Activated naive CD4-positive, alpha-beta T cell treated with anti-CD3 and anti-CD28 coated beads for 36 hours (primary cell): ENCODE data around the gene MYO5A. TPM values are rescaled to one million over a fixed set of nuclear protein-coding genes. Genes with fewer than 3 reads are reported as not detected.
"Not testable (repeated sequence)": the region's sequence is repeated elsewhere in the genome, so short reads cannot be mapped to it uniquely, and the experiment has no call there.

Source experiments
- CTCF ChIA-PET: fragments of 350-600 bp; sonication (Branson Sonifier 250); formaldehyde crosslinking; loops from one replicate; lab custom pipeline; 2021; ENCODE audit warnings: antibody characterized with exemption; lab: Charles Lee
- DNase-seq: peaks from one replicate; pipeline ENCODE4 v3.0.0-alpha.2; 2020
- H3K27ac Mint-ChIP-seq: one replicate; pipeline ENCODE4 v1.8.0; 2021; ENCODE audit warnings: mild to moderate bottlenecking, mixed read lengths
- H3K27me3 Mint-ChIP-seq: one replicate; pipeline ENCODE4 v1.8.0; 2021; ENCODE audit warnings: low read depth, mixed read lengths
- H3K36me3 Mint-ChIP-seq: one replicate; pipeline ENCODE4 v1.8.0; 2021; ENCODE audit warnings: low read depth, mixed read lengths
- H3K4me1 Mint-ChIP-seq: one replicate; pipeline ENCODE4 v1.8.0; 2021; ENCODE audit warnings: low read depth, mixed read lengths
- H3K4me3 Mint-ChIP-seq: one replicate; pipeline ENCODE4 v1.8.0; 2021; ENCODE audit warnings: mild to moderate bottlenecking, moderate library complexity, mixed read lengths
- H3K9me3 Mint-ChIP-seq: one replicate; pipeline ENCODE4 v1.8.0; 2021; ENCODE audit warnings: mixed read lengths
- intact Hi-C: fragments of 100-400 bp; cut with micrococcal nuclease; formaldehyde crosslinking; loops from one replicate; pipeline ENCODE4 v1.15.1; 2023
- total RNA-seq, 2 experiments: library from RNA; stranded (reverse); gene quantifications; one replicate each; pipeline ENCODE4 v1.2.3, GENCODE V29; 2021

Gene MYO5A
- total RNA-seq, 2 experiments from 2014 or later, result 13.2 to 13.7 TPM

DNA sequence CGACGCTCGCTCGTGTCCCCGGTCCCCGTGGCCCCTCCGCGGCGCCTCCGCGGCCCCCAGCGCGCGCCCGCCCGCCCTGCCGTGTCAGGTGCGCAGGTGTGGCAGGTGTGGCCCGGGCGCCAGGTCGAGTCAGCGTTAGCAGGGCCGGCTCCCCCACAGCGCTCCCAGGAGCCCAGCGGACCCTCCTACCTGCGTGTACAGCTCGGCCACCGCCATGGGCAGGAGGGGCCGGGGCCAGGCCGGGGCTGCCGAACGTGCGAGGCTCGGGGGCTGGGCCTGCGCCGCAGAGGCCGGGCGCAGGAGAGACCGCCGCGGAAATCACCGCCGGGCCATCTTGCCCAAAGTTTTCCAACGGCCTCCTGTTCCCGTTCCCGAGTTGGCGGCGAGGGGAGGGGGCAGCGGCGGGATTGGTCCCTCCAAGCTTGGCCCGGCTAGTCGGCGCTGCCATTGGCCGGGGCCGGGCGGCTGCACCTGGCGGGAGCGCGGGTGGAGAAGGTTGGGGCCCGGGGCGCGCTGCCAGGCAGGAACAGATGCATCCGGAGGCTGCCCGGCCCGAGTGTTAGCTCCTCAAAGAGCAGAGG, 233.2 kb downstream of the MYO5A start, which contains the start of gene MYO5C:
MYO5C (minus strand) TSS at position 384 of the 581 bp plus-strand sequence; CDS start at position 216, 168 bp downstream.
- Mint-ChIP-seq H3K9me3 (no peaks in the 10 kb centered on the region), H3K27me3 (peaks cover 26% of the 10 kb centered on the region), H3K27ac (no peak within 1 kb of the TSS), H3K4me1 (no peaks in the 10 kb centered on the region), H3K36me3 (no peaks in the 10 kb centered on the region), H3K4me3 (peak within 1 kb of the TSS; percentile 27)
- CTCF ChIA-PET, result interaction anchor here (2.0 kb wide), 1 partner anchor 38 kb away, joined by 6 read pairs; no protein-coding TSS in a partner anchor
- intact Hi-C loops, result loop anchor here (2.0 kb wide), 1 partner anchor 39 kb away; no protein-coding TSS in a partner anchor
- DNase-seq, result peak; percentile 19

DNA sequence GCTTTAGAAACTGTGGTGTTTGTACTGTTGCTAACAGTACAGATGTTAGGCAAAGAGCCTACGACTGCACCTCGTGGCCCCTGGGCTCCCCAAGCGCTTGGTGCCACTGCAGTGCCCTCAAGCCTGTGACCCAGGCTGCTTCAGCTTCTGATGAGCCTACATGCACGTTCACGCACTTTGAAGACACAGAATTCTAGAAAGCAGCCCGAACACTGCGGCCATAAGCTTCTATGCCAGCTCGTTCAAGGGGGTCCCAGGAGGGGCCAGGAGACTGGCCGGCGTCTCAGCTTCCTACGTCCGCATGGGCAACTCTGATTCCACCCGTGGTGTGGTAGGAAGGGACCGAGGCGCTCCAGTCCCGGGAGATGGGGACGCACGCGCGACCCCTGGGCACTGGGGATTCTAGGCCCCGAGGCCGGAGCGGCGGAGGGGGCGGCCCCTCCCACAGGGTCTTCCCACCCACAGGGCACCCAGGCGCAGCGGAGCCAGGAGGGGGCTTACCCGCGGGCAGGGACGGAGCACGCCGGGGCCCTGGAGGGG, 233.7 kb downstream of the MYO5A start:
- Mint-ChIP-seq H3K27me3 (peaks cover 26% of the 10 kb centered on the region), H3K36me3 (no peaks in the 10 kb centered on the region), H3K27ac (no peak overlapping the region), H3K4me1 (no peaks in the 10 kb centered on the region), H3K4me3 (peak overlapping the region; percentile 27), H3K9me3 (no peaks in the 10 kb centered on the region)
- intact Hi-C loops, result loop anchor here (2.0 kb wide), 1 partner anchor 38 kb away; no protein-coding TSS in a partner anchor
- no peak for DNase-seq
- CTCF ChIA-PET, result interaction anchor here (2.0 kb wide), 1 partner anchor 38 kb away, joined by 6 read pairs; no protein-coding TSS in a partner anchor

DNA sequence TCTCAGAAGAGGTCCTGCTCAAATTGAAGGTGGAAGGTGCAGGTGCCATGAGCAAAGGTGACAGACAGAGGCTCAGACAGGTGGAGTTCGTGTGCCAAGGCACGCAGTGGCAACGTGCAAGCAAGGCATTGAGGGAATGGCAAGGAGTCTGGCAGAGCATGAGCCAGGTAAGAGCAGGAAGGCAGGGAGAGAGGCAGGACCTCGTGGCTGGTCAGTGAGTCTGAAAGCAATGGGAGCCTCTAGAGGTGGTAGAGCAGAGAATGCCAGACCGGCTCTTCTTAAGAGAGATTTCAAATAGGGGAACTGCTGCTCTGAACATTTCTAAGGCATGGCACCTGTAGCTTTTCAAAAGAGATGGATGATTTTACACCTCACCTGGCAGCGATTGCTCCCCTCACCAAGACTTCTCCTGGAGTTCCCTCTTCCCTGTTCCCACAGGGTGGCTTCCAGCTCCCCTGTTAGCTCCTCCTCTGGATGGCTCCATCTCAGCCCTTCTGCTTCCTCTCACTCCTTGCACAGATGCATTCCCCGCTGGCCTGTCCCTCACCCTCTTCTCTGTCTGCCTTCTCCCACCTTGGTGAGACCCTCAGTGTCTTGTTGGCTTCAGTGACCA, 235.8 kb downstream of the MYO5A start:
- H3K4me1 Mint-ChIP-seq, result no peaks in the 10 kb centered on the region
- H3K9me3 Mint-ChIP-seq, result no peaks in the 10 kb centered on the region
- peaks cover 26% of the 10 kb centered on the region for H3K27me3 Mint-ChIP-seq
- no peak overlapping the region for H3K4me3 Mint-ChIP-seq
- DNase-seq, result no peak
- CTCF ChIA-PET, result interaction anchor here (0.7 to 1.4 kb wide), 2 partner anchors 36 to 38 kb away, joined by 4 read pairs; no protein-coding TSS in a partner anchor
- H3K27ac Mint-ChIP-seq, result no peak overlapping the region
- intact Hi-C loops, result no loop called here
- no peaks in the 10 kb centered on the region for H3K36me3 Mint-ChIP-seq

DNA sequence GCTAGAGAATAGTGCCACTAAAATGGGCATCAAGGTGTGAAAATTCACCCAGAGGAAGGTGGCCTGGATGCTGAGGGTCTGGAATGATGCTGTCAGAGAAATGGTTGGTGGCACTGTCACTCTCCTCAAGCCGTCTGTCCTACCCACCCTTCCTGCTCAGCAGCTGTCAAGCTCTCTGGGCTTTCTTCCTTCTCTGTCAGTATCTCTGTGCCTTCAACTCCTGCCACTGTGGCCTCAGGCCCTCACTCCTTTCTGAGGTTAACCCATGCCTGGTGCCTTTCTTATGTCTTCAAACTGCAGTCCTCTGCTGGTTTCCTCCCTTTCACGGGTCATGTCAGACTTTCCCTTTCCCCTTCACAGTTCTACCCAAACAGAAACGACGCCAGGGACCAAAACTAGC, 237.5 kb downstream of the MYO5A start:
- Mint-ChIP-seq H3K36me3 (no peaks in the 10 kb centered on the region), H3K27ac (no peak overlapping the region), H3K4me3 (no peak overlapping the region), H3K9me3 (no peaks in the 10 kb centered on the region), H3K27me3 (peaks cover 23% of the 10 kb centered on the region), H3K4me1 (no peaks in the 10 kb centered on the region)
- no peak for DNase-seq
- CTCF ChIA-PET, result interaction anchor here (1.5 to 1.6 kb wide), 2 partner anchors 34 to 35 kb away, joined by 3 read pairs; no protein-coding TSS in a partner anchor
- intact Hi-C loops, result loop anchor here (2.0 kb wide), 1 partner anchor 28 kb away; no protein-coding TSS in a partner anchor

DNA sequence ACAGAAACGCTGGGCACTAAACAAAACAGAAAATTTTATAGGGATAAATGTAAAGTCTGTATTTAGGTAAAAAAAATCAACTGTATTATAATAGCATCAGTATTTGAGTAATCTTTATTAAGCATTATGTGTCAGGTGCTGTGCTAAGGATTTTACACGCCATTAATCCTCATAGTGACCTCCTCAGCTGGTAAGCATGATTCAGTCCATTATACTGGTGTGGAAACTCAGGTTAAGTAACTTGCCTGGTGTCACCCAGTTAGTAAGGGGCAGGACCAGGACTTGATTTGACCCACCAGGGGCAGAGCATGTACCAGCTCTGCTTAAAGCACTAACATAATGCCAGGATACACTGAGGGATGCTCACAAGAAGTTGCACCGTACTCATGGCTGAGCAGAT, 237.9 kb downstream of the MYO5A start:
- Mint-ChIP-seq H3K27ac (no peak overlapping the region), H3K36me3 (no peaks in the 10 kb centered on the region), H3K4me1 (no peaks in the 10 kb centered on the region), H3K9me3 (no peaks in the 10 kb centered on the region), H3K4me3 (no peak overlapping the region), H3K27me3 (peaks cover 21% of the 10 kb centered on the region)
- CTCF ChIA-PET, result interaction anchor here (1.5 to 1.6 kb wide), 2 partner anchors 33 to 35 kb away, joined by 3 read pairs; no protein-coding TSS in a partner anchor
- intact Hi-C loops, result loop anchor here (2.0 kb wide), 1 partner anchor 28 kb away; no protein-coding TSS in a partner anchor
- no peak for DNase-seq

DNA sequence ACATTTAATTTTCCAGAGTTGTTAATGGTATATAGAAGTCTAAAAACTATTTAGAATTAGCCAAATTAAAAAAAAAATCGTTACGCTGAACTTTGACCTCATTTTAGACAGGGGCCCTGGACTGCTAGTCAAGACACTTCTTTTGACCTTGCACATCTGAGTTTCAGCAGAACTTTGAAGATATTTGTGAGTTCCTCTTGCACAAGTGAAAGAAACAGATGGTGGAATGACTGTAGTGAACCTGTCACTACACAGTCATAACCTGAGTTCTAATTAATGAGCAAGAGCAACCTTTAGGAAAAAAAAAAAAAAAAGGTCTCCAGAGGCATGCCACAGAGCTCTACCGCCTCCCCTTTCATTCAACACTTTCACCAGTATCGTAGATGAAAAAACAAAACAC, 238.4 kb downstream of the MYO5A start:
- intact Hi-C loops, result loop anchor here (2.0 kb wide), 1 partner anchor 28 kb away; no protein-coding TSS in a partner anchor
- CTCF ChIA-PET, result interaction anchor here (1.5 to 1.6 kb wide), 2 partner anchors 33 to 34 kb away, joined by 3 read pairs; no protein-coding TSS in a partner anchor
- H3K36me3 Mint-ChIP-seq, result no peaks in the 10 kb centered on the region

DNA sequence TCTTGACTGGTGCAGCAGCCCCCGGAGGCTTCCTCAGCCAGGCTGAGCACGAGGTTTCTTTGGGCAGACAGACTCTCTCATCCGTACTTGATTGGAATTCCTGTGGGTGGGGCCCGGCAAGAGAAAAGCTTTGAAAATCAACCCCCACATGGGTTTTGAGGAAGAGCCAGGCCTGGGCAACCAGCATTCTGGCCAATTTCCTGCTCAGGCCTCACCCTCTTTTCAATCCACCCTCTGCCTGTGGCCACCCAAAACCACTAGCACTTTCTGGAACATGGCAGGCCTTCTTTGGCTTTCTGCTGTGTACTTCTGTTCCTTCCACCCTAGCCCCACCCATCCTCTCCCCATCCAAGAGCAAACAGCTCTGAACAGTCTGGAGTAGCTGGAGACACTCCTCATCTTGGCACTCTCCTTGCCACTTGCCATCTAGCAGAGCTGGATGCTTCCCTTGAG, 239.0 kb downstream of the MYO5A start:
- CTCF ChIA-PET, result interaction anchor here (1.6 kb wide), 1 partner anchor 34 kb away, joined by 3 read pairs; no protein-coding TSS in a partner anchor
- Mint-ChIP-seq H3K27ac (no peak overlapping the region), H3K27me3 (peaks cover 19% of the 10 kb centered on the region), H3K36me3 (no peaks in the 10 kb centered on the region), H3K4me1 (no peaks in the 10 kb centered on the region), H3K9me3 (no peaks in the 10 kb centered on the region), H3K4me3 (no peak overlapping the region)
- DNase-seq, result no peak
- intact Hi-C loops, result loop anchor here (2.0 kb wide), 1 partner anchor 27 kb away; no protein-coding TSS in a partner anchor

More for the DNA sequence above, 238.4 kb downstream of the MYO5A start:
- H3K27ac Mint-ChIP-seq, result no peak overlapping the region
- no peak overlapping the region for H3K4me3 Mint-ChIP-seq
- no peaks in the 10 kb centered on the region for H3K4me1 Mint-ChIP-seq
- H3K9me3 Mint-ChIP-seq, result no peaks in the 10 kb centered on the region
- H3K27me3 Mint-ChIP-seq, result peaks cover 21% of the 10 kb centered on the region
- no peak for DNase-seq

DNA sequence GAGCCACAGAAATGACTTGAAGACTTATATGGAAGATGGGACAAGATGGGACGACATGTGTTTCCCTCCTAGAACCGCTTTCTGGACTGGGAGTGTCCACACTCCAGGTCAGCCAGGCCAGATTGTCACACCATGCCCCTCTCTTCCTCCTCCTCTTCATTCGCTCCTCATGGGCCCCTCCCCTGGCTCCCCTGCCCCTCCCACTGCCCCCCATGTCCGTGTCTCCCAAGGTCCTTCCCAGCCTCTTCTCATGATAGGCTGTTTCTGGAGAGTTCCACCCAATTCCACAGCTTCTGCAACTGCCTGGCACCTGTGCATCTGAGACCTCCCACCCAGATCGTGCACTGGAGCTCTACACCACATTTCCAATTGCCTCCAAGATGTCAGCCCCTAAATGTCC, 239.7 kb downstream of the MYO5A start:
- peaks cover 14% of the 10 kb centered on the region for H3K27me3 Mint-ChIP-seq
- H3K9me3 Mint-ChIP-seq, result no peaks in the 10 kb centered on the region
- no peaks in the 10 kb centered on the region for H3K4me1 Mint-ChIP-seq
- no peak overlapping the region for H3K4me3 Mint-ChIP-seq
- CTCF ChIA-PET, result no interaction called here
- intact Hi-C loops, result no loop called here
- DNase-seq, result no peak
- H3K36me3 Mint-ChIP-seq, result no peaks in the 10 kb centered on the region
- no peak overlapping the region for H3K27ac Mint-ChIP-seq

DNA sequence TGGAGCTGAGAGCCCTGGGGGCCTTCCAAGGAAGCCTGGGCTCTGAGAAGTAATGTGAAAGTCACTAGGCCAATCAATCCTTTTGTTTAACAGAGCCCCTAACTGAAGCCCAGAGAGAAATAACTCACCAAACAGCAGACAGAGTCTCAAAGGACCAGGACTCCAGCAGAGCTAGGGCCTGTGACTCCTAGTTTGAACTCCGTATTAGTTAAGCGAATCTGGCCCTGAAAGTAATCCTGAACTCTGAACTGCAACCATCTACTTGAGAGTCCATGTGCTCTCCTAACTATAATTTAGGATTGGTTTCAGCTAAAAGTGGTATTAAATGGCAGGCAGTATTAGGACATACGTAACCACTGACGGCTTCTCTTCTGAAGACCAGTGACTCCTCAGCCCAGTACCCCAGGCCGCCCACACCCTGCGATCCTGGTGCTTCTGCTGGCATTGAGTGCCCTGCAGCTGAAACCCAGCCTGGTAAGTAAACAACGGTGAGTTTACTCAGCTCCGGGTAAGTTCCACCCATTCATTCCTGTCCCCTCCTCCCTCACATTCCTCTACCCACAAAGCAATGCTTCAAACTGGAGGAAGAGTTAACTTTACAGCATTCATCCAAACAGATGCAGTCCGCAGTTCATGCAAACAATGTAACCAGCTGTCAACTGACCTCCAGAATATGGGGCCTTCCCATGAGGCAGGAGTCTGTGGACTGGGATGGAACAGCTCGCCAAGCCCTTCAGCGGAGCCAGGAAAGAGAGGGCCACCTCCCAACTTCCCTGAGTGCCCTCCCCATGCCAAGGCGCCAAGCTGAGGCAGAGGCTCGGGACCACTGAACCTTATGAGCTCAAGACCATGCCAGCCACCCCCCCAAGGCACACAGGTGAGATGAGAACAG, 240.4 kb downstream of the MYO5A start:
- H3K27ac Mint-ChIP-seq, result no peak overlapping the region
- no peaks in the 10 kb centered on the region for H3K9me3 Mint-ChIP-seq
- intact Hi-C loops, result no loop called here
- no peak overlapping the region for H3K4me3 Mint-ChIP-seq
- H3K27me3 Mint-ChIP-seq, result peaks cover 7% of the 10 kb centered on the region
- no peaks in the 10 kb centered on the region for H3K36me3 Mint-ChIP-seq
- no peak for DNase-seq
- CTCF ChIA-PET, result interaction anchor here (0.6 kb wide), 1 partner anchor 55 kb away, joined by 3 read pairs; no protein-coding TSS in a partner anchor
- H3K4me1 Mint-ChIP-seq, result no peaks in the 10 kb centered on the region

DNA sequence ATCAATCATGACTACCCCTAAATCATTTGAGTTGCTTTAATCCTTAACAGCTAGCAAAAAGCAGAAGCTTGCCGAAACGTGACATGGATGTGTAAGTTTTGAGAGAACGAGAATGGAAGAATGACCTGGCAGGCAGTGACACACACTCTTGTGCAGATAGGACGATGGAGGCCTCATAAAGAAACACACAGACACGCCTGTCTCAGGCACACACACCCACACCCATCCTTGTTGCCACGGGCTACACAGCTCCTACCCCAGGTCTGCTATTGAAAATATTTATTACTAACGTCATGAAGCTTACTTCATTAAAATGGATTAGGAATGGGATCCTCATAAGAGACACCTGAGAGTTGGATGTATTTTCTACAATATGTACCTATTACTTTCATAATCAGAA, 241.6 kb downstream of the MYO5A start:
- intact Hi-C loops, result no loop called here
- no peak overlapping the region for H3K4me3 Mint-ChIP-seq
- no peaks in the 10 kb centered on the region for H3K4me1 Mint-ChIP-seq
- CTCF ChIA-PET, result interaction anchor here (0.8 kb wide), 1 partner anchor 31 kb away, joined by 3 read pairs; no protein-coding TSS in a partner anchor
- no peaks in the 10 kb centered on the region for H3K36me3 Mint-ChIP-seq
- no peaks in the 10 kb centered on the region for H3K27me3 Mint-ChIP-seq
- H3K27ac Mint-ChIP-seq, result no peak overlapping the region
- H3K9me3 Mint-ChIP-seq, result no peaks in the 10 kb centered on the region
- DNase-seq, result no peak

DNA sequence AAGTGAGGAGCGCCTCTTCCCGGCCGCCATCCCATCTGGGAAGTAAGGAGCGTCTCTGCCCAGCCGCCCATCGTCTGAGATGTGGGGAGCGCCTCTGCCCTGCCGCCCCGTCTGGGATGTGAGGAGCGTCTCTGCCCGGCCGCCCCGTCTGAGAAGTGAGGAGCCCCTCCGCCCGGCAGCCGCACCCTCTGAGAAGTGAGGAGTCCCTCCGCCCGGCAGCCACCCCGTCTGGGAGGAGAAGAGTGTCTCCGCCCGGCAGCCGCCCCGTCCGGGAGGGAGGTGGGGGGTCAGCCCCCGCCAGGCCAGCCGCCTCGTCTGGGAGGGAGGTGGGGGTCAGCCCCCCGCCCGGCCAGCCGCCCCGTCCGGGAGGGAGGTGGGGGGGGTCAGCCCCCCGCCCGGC, 242.7 kb downstream of the MYO5A start:
- H3K9me3 Mint-ChIP-seq, H3K4me3 Mint-ChIP-seq, H3K4me1 Mint-ChIP-seq, intact Hi-C loops, DNase-seq, H3K27ac Mint-ChIP-seq, CTCF ChIA-PET, H3K27me3 Mint-ChIP-seq, H3K36me3 Mint-ChIP-seq: not testable (repeated sequence)
